Measurements from ENCODE around the gene STON2. TPM values are rescaled to one million over a fixed set of nuclear protein-coding genes. Genes with fewer than 3 reads are reported as not detected.
"Not testable (repeated sequence)": the region's sequence is repeated elsewhere in the genome, so short reads cannot be mapped to it uniquely, and the experiment has no call there.

Gene STON2
- 9.9 and 91.9 TPM in 2 replicates for total RNA-seq

GRCh38 chr14:81400202-81400678, at the start of gene STON2:
Gene STON2, minus strand, starts transcription at chr14:81400324. Its CDS starts 1,942 bp downstream, at chr14:81398382.
- DNase-seq (ENCODE audit: low read depth), result peak; percentile 96

- no peak for DNase-seq (ENCODE audit: low read depth)
Observed at GRCh38 chr14:81449576-81449975, 49.5 kb upstream of the STON2 start.

- DNase-seq (ENCODE audit: low read depth), result no peak
Observed at GRCh38 chr14:81449114-81449513, 49.0 kb upstream of the STON2 start.

GRCh38 chr14:81447021-81447764, 47.1 kb upstream of the STON2 start:
- DNase-seq (ENCODE audit: low read depth), result peak; percentile 33

GRCh38 chr14:81446279-81447007, 46.3 kb upstream of the STON2 start:
- DNase-seq (ENCODE audit: low read depth), result no peak

GRCh38 chr14:81441626-81442134, 41.6 kb upstream of the STON2 start:
- DNase-seq (ENCODE audit: low read depth), result no peak

- DNase-seq (ENCODE audit: low read depth), result no peak
Observed at GRCh38 chr14:81440041-81440440, 39.9 kb upstream of the STON2 start.

- DNase-seq (ENCODE audit: low read depth), result no peak
Observed at GRCh38 chr14:81437244-81437643, 37.1 kb upstream of the STON2 start.

GRCh38 chr14:81436296-81437138, 36.4 kb upstream of the STON2 start:
- peak; percentile 35 for DNase-seq (ENCODE audit: low read depth)

GRCh38 chr14:81435391-81436295, 35.5 kb upstream of the STON2 start:
- DNase-seq (ENCODE audit: low read depth), result peak; percentile 82

- no peak for DNase-seq (ENCODE audit: low read depth)
Observed at GRCh38 chr14:81435048-81435390, 34.9 kb upstream of the STON2 start.

- no peak for DNase-seq (ENCODE audit: low read depth)
Observed at GRCh38 chr14:81434230-81434629, 34.1 kb upstream of the STON2 start.

- peak; percentile 36 for DNase-seq (ENCODE audit: low read depth)
Observed at GRCh38 chr14:81433378-81433777, 33.3 kb upstream of the STON2 start.

- DNase-seq (ENCODE audit: low read depth), result no peak
Observed at GRCh38 chr14:81432219-81432661, 32.1 kb upstream of the STON2 start.

- DNase-seq (ENCODE audit: low read depth), result no peak
Observed at GRCh38 chr14:81430235-81430634, 30.1 kb upstream of the STON2 start.

GRCh38 chr14:81429749-81430148, 29.6 kb upstream of the STON2 start:
- DNase-seq (ENCODE audit: low read depth), result not testable (repeated sequence)

- no peak for DNase-seq (ENCODE audit: low read depth)
Observed at GRCh38 chr14:81429028-81429427, 28.9 kb upstream of the STON2 start.

- DNase-seq (ENCODE audit: low read depth), result no peak
Observed at GRCh38 chr14:81427348-81428058, 27.4 kb upstream of the STON2 start.

- DNase-seq (ENCODE audit: low read depth), result no peak
Observed at GRCh38 chr14:81423504-81423903, 23.4 kb upstream of the STON2 start.

Data from renal cortical epithelial cell (primary cell).